CD4-positive, alpha-beta memory T cell (primary cell): ENCODE results near the gene FGG. TPM values are rescaled to one million over a fixed set of nuclear protein-coding genes. Genes with fewer than 3 reads are reported as not detected.
A peak's percentile ranks its signal among the peaks of the same experiment; 100 is the strongest.

Source experiments
- CTCF ChIA-PET: fragments of 350-600 bp; sonication (Branson Sonifier 250); formaldehyde crosslinking; loops from one replicate; lab custom pipeline; 2021; ENCODE audit warnings: inconsistent platforms; ENCODE audit not compliant: partially characterized antibody; lab: Charles Lee
- POLR2A ChIA-PET: fragments of 350-600 bp; sonication (Branson Sonifier 250); formaldehyde crosslinking; loops from one replicate; lab custom pipeline; 2021; ENCODE audit not compliant: partially characterized antibody; lab: Charles Lee
- DNase-seq, 5 donors: peaks; one replicate each; pipeline versions ENCODE4 v3.0.0 to v3.0.0-alpha.2; 2020 to 2022; ENCODE audit warnings: mixed read lengths in 1 of 5
- H3K27ac ChIP-seq: one replicate; pipeline ENCODE4 v1.7.0; 2013; ENCODE audit warnings: low read depth, low read length
- H3K27me3 ChIP-seq: 2 replicates; pipeline ENCODE4 v1.7.0; 2013; ENCODE audit warnings: mild to moderate bottlenecking, low read length, moderate library complexity; ENCODE audit not compliant: insufficient read depth
- H3K36me3 ChIP-seq: 2 replicates; pipeline ENCODE4 v1.7.0; 2013; ENCODE audit warnings: mild to moderate bottlenecking, low read length, moderate library complexity; ENCODE audit not compliant: insufficient read depth
- H3K4me1 ChIP-seq: 2 replicates; pipeline ENCODE4 v1.7.0; 2013; ENCODE audit warnings: mild to moderate bottlenecking, low read length, moderate library complexity; ENCODE audit not compliant: insufficient read depth
- H3K4me3 ChIP-seq, 2 donors: one replicate each; pipeline ENCODE4 v1.7.0; 2013; ENCODE audit warnings: low read length in 2 of 2, mild to moderate bottlenecking in 1 of 2
- H3K9me3 ChIP-seq, 2 donors: one replicate each; pipeline ENCODE4 v1.7.0; 2013; ENCODE audit warnings: low read length in 2 of 2, control low read depth in 1 of 2; ENCODE audit not compliant: control insufficient read depth in 1 of 2
- H3K27ac Mint-ChIP-seq, 7 donors: one replicate each; pipeline ENCODE4 v1.8.0; 2020 to 2021; ENCODE audit warnings: mixed read lengths in 7 of 7, mild to moderate bottlenecking in 6 of 7, inconsistent platforms in 3 of 7, moderate library complexity in 3 of 7
- H3K27me3 Mint-ChIP-seq, 2 donors: one replicate each; pipeline ENCODE4 v1.8.0; 2020 to 2021; ENCODE audit warnings: mixed read lengths in 2 of 2
- H3K36me3 Mint-ChIP-seq, 2 donors: one replicate each; pipeline ENCODE4 v1.8.0; 2020 to 2021; ENCODE audit warnings: mixed read lengths in 2 of 2, inconsistent platforms in 1 of 2, mild to moderate bottlenecking in 1 of 2
- H3K4me1 Mint-ChIP-seq, 4 donors: one replicate each; pipeline ENCODE4 v1.8.0; 2020 to 2021; ENCODE audit warnings: mixed read lengths in 4 of 4, mild to moderate bottlenecking in 1 of 4
- H3K4me3 Mint-ChIP-seq, 8 donors: one replicate each; pipeline ENCODE4 v1.8.0; 2020 to 2021; ENCODE audit warnings: mixed read lengths in 8 of 8, mild to moderate bottlenecking in 7 of 8, moderate library complexity in 6 of 8, inconsistent platforms in 3 of 8
- H3K9me3 Mint-ChIP-seq, 8 donors: one replicate each; pipeline ENCODE4 v1.8.0; 2020 to 2021; ENCODE audit warnings: mixed read lengths in 8 of 8, mild to moderate bottlenecking in 5 of 8, inconsistent platforms in 3 of 8, moderate library complexity in 1 of 8
- intact Hi-C: fragments of 100-400 bp; cut with micrococcal nuclease; formaldehyde crosslinking; loops from one replicate; pipeline ENCODE4 v1.15.1; 2023
- polyA plus RNA-seq, 2 donors: library from polyadenylated mRNA; unstranded; fragments of 300-500 nt; fragmentation: Illumina TruSeq; gene quantifications; one replicate each; pipeline ENCODE4 v1.2.3, GENCODE V29; 2021
- total RNA-seq, 2 experiments: library from RNA; stranded (reverse); gene quantifications; one replicate each; pipeline ENCODE4 v1.2.3, GENCODE V29; 2021

The FGG gene
- total and polyA plus RNA-seq, 4 experiments from 2014 or later, result not detected

DNA sequence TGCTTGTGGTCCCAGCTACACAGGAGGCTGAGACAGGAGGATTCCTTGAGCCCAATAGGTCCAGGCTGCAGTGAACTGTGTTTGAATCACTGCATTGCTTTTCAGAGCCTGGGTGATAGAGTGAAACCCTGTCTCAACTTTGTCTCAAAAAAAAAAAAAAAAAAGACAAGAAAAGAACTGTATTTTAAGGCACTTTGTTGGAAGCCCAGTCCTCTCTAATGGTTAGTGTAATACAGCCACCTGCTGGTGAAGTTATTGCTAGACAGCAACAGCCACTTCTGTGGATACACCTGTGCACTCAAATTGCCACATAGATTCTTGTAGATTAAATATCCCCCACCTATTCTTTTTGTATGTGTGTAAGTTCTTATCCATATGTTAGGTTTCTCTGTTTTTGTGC is 10.1 kb upstream of the FGG start:
- ChIA-PET POLR2A (no interaction called here), CTCF (interaction anchor here (0.6 to 10.5 kb wide), 9 partner anchors 9 to 1322 kb away, joined by 3 to 120 read pairs (median 3); partner anchors contain the start of genes FGG and PLRG1)
- Mint-ChIP-seq H3K27me3 (peaks cover 2 to 9% of the 10 kb centered on the region in 2 donors), H3K4me1 (peaks cover 0 to 2% (median 0%) of the 10 kb centered on the region in 4 donors), H3K27ac (no peak overlapping the region), H3K9me3 (no peaks in the 10 kb centered on the region), H3K4me3 (no peak overlapping the region), H3K36me3 (no peaks in the 10 kb centered on the region)
- H3K4me1 ChIP-seq, result no peaks in the 10 kb centered on the region
- H3K9me3 ChIP-seq, result no peaks in the 10 kb centered on the region
- H3K27ac ChIP-seq, result no peak overlapping the region
- H3K4me3 ChIP-seq, result no peak overlapping the region
- intact Hi-C loops, result loop anchor here (1.0 to 10.0 kb wide), 2 partner anchors 70 to 1278 kb away; partner anchors contain the start of gene MND1
- H3K27me3 ChIP-seq, result no peaks in the 10 kb centered on the region
- H3K36me3 ChIP-seq, result no peaks in the 10 kb centered on the region
- DNase-seq, result peak in 4 of 5 donors; percentile 17 to 32 (median 28)

DNA sequence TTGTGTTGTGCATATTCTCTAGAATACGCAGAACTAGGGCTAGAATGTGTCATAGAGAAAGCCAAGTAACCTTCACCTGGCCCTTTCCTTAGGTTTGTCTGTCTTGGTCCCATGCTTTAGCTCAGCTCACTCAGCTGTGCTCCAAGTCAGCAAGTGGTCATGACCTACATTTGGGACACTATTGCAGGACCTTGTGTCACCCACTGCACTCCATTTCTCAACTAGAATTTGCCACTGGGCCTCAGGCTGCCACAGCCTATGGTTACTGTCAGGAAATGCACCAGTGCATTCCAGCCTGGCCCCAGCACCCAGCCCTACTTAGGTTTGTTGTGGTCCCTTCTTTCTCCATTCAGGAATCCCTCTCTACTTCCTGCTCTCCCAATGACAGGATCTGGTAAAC is 7.7 kb upstream of the FGG start:
- DNase-seq, result no peak
- intact Hi-C loops, result loop anchor here (10.0 kb wide), 1 partner anchor 1275 kb away; the partner anchor contains the start of gene MND1

DNA sequence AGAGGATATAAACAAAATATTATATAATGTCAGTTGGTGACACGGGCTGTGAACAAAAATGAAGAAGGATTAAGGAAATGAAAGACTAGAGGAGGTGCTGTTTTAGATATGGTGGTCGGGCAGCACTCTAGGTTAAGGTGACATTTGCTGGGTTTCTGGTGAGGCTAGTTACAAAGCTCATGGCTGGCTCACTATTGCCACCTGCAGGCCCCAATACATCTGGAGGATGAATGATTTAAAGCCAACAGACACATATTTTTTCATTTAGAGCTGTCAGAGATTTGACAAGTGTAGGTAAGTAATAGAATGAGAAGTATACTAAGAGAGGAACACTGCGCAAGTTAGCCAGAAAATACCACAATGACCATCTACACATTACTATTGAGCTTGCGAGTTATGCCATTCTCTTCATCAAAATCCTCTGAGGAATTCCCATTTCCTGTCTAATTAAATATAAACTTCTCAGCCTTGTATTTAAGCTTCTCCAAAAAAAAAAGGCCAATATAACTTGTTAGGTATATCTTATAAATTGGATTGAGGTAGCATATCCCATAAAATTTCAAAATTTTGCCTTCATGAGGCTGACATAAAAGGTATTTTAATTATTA is 6.4 kb upstream of the FGG start:
- no peaks in the 10 kb centered on the region for H3K27me3 ChIP-seq
- H3K36me3 ChIP-seq, result no peaks in the 10 kb centered on the region
- no peak overlapping the region for H3K4me3 ChIP-seq
- Mint-ChIP-seq H3K4me3 (no peak overlapping the region), H3K4me1 (peaks cover 0 to 3% (median under 1%) of the 10 kb centered on the region in 4 donors), H3K27ac (no peak overlapping the region), H3K9me3 (no peaks in the 10 kb centered on the region), H3K27me3 (peaks cover 2 to 7% of the 10 kb centered on the region in 2 donors), H3K36me3 (no peaks in the 10 kb centered on the region)
- DNase-seq, result peak in 4 of 5 donors; percentile 18 to 33 (median 27)
- ChIA-PET CTCF (interaction anchor here (0.8 to 10.5 kb wide), 8 partner anchors 9 to 286 kb away, joined by 3 to 120 read pairs (median 5); partner anchors contain the start of gene PLRG1), POLR2A (no interaction called here)
- H3K9me3 ChIP-seq, result no peaks in the 10 kb centered on the region
- no peaks in the 10 kb centered on the region for H3K4me1 ChIP-seq
- no peak overlapping the region for H3K27ac ChIP-seq
- intact Hi-C loops, result loop anchor here (1.0 to 5.0 kb wide), 2 partner anchors 67 to 832 kb away; partner anchors contain the start of gene SFRP2

More for the DNA sequence above, 7.7 kb upstream of the FGG start:
- Mint-ChIP-seq H3K4me3 (no peak overlapping the region), H3K9me3 (no peaks in the 10 kb centered on the region), H3K27me3 (peaks cover 0 to 7% of the 10 kb centered on the region in 2 donors), H3K4me1 (peaks cover 0 to 3% (median under 1%) of the 10 kb centered on the region in 4 donors), H3K27ac (no peak overlapping the region), H3K36me3 (no peaks in the 10 kb centered on the region)
- Histone ChIP-seq H3K27me3 (no peaks in the 10 kb centered on the region), H3K9me3 (no peaks in the 10 kb centered on the region), H3K4me1 (no peaks in the 10 kb centered on the region), H3K4me3 (no peak overlapping the region), H3K36me3 (no peaks in the 10 kb centered on the region), H3K27ac (no peak overlapping the region)
- ChIA-PET POLR2A (no interaction called here), CTCF (interaction anchor here (1.0 to 10.5 kb wide), 2 partner anchors 26 to 69 kb away, joined by 3 to 120 read pairs; partner anchors contain the start of gene PLRG1)

DNA sequence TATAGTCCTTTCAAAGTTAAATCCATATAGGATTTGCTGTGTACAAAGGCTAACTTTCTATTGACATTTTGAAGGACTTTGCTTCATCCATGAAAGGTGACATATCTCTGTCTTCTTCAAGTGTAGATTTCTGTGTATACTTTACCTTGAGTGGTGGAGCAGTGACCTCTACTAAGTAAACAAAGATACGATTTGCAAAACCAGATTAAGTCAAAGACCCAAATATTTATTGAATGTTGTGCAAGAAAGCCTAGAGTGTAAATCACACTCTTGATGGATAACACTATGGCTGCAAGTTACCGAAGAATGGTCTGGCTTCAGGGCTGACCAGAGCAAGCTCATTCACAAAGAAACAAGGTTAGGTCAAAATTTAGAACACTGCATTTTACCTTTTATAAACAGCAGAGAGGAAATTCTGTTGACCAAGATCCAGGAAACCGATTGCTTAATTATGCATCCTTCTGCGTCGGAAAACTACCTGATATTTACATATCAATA is 5.4 kb upstream of the FGG start:
- ChIA-PET POLR2A (no interaction called here), CTCF (interaction anchor here (1.2 to 10.5 kb wide), 5 partner anchors 30 to 285 kb away, joined by 3 to 120 read pairs (median 8); partner anchors contain the start of gene PLRG1)
- Histone ChIP-seq H3K4me3 (no peak overlapping the region), H3K4me1 (no peaks in the 10 kb centered on the region), H3K36me3 (no peaks in the 10 kb centered on the region), H3K9me3 (no peaks in the 10 kb centered on the region), H3K27ac (no peak overlapping the region), H3K27me3 (no peaks in the 10 kb centered on the region)
- Mint-ChIP-seq H3K4me1 (peaks cover 0 to 3% (median under 1%) of the 10 kb centered on the region in 4 donors), H3K27ac (no peak overlapping the region), H3K36me3 (no peaks in the 10 kb centered on the region), H3K4me3 (no peak overlapping the region), H3K9me3 (no peaks in the 10 kb centered on the region), H3K27me3 (peaks cover 6 to 7% of the 10 kb centered on the region in 2 donors)
- intact Hi-C loops, result loop anchor here (1.0 to 5.0 kb wide), 2 partner anchors 66 to 831 kb away; partner anchors contain the start of gene SFRP2
- no peak for DNase-seq

DNA sequence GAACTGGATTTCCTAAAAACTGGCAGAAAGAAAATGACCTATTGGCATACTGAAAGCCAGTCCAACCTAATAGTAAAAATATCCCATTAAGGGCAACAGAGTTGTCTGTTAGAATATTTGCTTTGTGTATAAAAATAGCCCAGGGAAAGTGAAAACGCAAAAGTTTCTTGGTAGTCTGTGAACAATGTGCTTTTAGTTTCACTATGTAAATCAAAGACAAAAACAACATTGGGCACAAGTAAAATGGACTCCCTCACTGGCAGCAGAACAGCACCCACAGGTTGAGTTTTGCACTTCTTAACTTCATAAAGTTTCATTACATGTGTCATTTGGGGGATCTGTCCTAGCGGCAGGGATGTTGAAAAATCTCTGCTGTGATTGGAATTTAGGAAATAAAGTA is 4.3 kb upstream of the FGG start:
- Mint-ChIP-seq H3K4me1 (peaks cover 0 to 3% (median under 1%) of the 10 kb centered on the region in 4 donors), H3K4me3 (no peak overlapping the region), H3K36me3 (no peaks in the 10 kb centered on the region), H3K27ac (no peak overlapping the region), H3K9me3 (no peaks in the 10 kb centered on the region), H3K27me3 (peaks cover 3 to 7% of the 10 kb centered on the region in 2 donors)
- Histone ChIP-seq H3K27ac (no peak overlapping the region), H3K9me3 (no peaks in the 10 kb centered on the region), H3K27me3 (no peaks in the 10 kb centered on the region), H3K36me3 (no peaks in the 10 kb centered on the region), H3K4me3 (no peak overlapping the region), H3K4me1 (no peaks in the 10 kb centered on the region)
- POLR2A ChIA-PET, result no interaction called here
- DNase-seq, result no peak
- CTCF ChIA-PET, result interaction anchor here (1.3 to 10.5 kb wide), 2 partner anchors 8 to 66 kb away, joined by 3 to 120 read pairs; partner anchors contain the start of gene PLRG1
- intact Hi-C loops, result loop anchor here (5.0 kb wide), 1 partner anchor 829 kb away; the partner anchor contains the start of gene SFRP2

DNA sequence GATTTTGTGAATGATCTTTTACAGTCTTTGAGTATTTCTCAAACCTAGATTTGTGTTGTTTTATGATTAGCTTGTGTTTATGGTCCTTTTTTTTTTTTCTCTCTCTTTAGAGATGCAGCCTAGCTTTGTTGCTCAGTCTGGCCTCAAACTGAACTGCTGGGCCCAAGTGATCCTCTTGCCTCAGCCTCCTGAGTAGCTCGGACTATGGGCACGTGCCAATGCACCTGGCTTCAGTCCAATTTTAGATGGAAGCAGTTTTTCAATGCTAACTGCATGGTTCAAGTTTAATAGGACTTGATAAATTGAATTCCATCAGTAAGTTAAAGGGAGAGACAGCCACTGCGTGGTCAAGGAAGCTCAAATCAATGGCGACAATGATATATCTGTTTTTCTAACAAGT is 3.8 kb upstream of the FGG start:
- peaks cover 0 to 3% (median under 1%) of the 10 kb centered on the region in 4 donors for H3K4me1 Mint-ChIP-seq
- Histone ChIP-seq H3K27me3 (no peaks in the 10 kb centered on the region), H3K9me3 (no peaks in the 10 kb centered on the region), H3K27ac (no peak overlapping the region), H3K4me1 (no peaks in the 10 kb centered on the region), H3K36me3 (no peaks in the 10 kb centered on the region), H3K4me3 (no peak overlapping the region)
- H3K4me3 Mint-ChIP-seq, result peak overlapping the region in 1 of 8 donors; percentile 34
- ChIA-PET CTCF (interaction anchor here (1.3 to 10.5 kb wide), 2 partner anchors 9 to 65 kb away, joined by 3 to 120 read pairs; partner anchors contain the start of gene PLRG1), POLR2A (no interaction called here)
- DNase-seq, result no peak
- no peaks in the 10 kb centered on the region for H3K36me3 Mint-ChIP-seq
- H3K9me3 Mint-ChIP-seq, result no peaks in the 10 kb centered on the region
- H3K27ac Mint-ChIP-seq, result no peak overlapping the region
- peaks cover 3 to 7% of the 10 kb centered on the region in 2 donors for H3K27me3 Mint-ChIP-seq
- intact Hi-C loops, result loop anchor here (5.0 kb wide), 1 partner anchor 829 kb away; the partner anchor contains the start of gene SFRP2

DNA sequence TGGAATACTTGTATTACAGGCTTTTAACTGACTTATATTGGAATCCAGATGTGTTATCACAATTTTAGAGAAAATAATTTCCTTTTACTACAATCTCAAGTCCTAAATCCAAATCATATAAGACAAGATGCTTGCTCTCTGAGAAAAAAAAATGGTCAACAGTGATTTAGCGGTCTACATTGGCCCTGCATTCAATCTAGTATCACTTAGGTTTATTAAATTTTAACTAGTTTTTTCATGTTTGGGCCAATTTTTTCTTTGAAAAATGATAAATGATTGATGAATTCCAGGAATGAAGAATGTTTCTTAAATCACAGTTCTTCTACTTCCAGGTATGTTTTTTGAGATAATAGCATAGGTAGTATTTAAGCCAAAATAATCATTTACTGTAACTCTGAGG is 2.8 kb upstream of the FGG start:
- Histone ChIP-seq H3K27me3 (no peaks in the 10 kb centered on the region), H3K9me3 (no peaks in the 10 kb centered on the region), H3K36me3 (no peaks in the 10 kb centered on the region), H3K4me1 (no peaks in the 10 kb centered on the region), H3K4me3 (no peak overlapping the region), H3K27ac (no peak overlapping the region)
- H3K9me3 Mint-ChIP-seq, result no peaks in the 10 kb centered on the region
- H3K4me1 Mint-ChIP-seq, result peaks cover 0 to 3% (median under 1%) of the 10 kb centered on the region in 4 donors
- no peaks in the 10 kb centered on the region for H3K36me3 Mint-ChIP-seq
- intact Hi-C loops, result loop anchor here (5.0 kb wide), 1 partner anchor 828 kb away; the partner anchor contains the start of gene SFRP2
- POLR2A ChIA-PET, result no interaction called here
- CTCF ChIA-PET, result no interaction called here
- no peak overlapping the region for H3K27ac Mint-ChIP-seq
- H3K27me3 Mint-ChIP-seq, result peaks cover 8 to 9% of the 10 kb centered on the region in 2 donors
- DNase-seq, result no peak
- H3K4me3 Mint-ChIP-seq, result no peak overlapping the region
